Right kidney (tissue), 9 donors: Measurements from ENCODE around the gene NDUFAB1.
"Not testable (repeated sequence)": the region's sequence is repeated elsewhere in the genome, so short reads cannot be mapped to it uniquely, and the experiment has no call there.

Source experiments
- DNase-seq: peaks from one replicate; pipeline ENCODE4 v3.0.0-alpha.2; 2016
- long read RNA-seq, 8 donors: transcript quantifications; one replicate each; lab custom pipeline, GENCODE V29; 2026

Gene NDUFAB1
- long read RNA-seq, donor 1, transcript NDUFAB1-201 (5 exons, 717 nt), result major isoform, 130 of 169 reads
- long read RNA-seq, donor 1, partial matches to known transcripts, result 31 of 169 reads
- long read RNA-seq, donor 1, other reads (novel, unspliced or antisense), result 7 of 169 reads
- long read RNA-seq, donor 2, transcript NDUFAB1-201 (5 exons, 717 nt), result major isoform, 70 of 78 reads
- long read RNA-seq, donor 2, partial matches to known transcripts, result 8 of 78 reads
- long read RNA-seq, donor 2, other reads (novel, unspliced or antisense), result 0 of 78 reads
- long read RNA-seq, donor 3, transcript NDUFAB1-201 (5 exons, 717 nt), result major isoform, 35 of 42 reads
- long read RNA-seq, donor 3, partial matches to known transcripts, result 7 of 42 reads
- long read RNA-seq, donor 3, other reads (novel, unspliced or antisense), result 0 of 42 reads
- long read RNA-seq, donor 4, transcript NDUFAB1-201 (5 exons, 717 nt), result major isoform, 68 of 81 reads
- long read RNA-seq, donor 4, partial matches to known transcripts, result 12 of 81 reads
- long read RNA-seq, donor 4, other reads (novel, unspliced or antisense), result 0 of 81 reads
- long read RNA-seq, donor 5, transcript NDUFAB1-201 (5 exons, 717 nt), result major isoform, 89 of 94 reads
- long read RNA-seq, donor 5, partial matches to known transcripts, result 5 of 94 reads
- long read RNA-seq, donor 5, other reads (novel, unspliced or antisense), result 0 of 94 reads
- long read RNA-seq, donor 6, transcript NDUFAB1-201 (5 exons, 717 nt), result major isoform, 94 of 129 reads
- long read RNA-seq, donor 6, partial matches to known transcripts, result 32 of 129 reads
- long read RNA-seq, donor 6, other reads (novel, unspliced or antisense), result 0 of 129 reads
- long read RNA-seq, donor 7, result 0 reads
- long read RNA-seq, donor 8, transcript NDUFAB1-201 (5 exons, 717 nt), result major isoform, 71 of 74 reads
- long read RNA-seq, donor 8, partial matches to known transcripts, result 0 of 74 reads
- long read RNA-seq, donor 8, other reads (novel, unspliced or antisense), result 0 of 74 reads

DNA sequence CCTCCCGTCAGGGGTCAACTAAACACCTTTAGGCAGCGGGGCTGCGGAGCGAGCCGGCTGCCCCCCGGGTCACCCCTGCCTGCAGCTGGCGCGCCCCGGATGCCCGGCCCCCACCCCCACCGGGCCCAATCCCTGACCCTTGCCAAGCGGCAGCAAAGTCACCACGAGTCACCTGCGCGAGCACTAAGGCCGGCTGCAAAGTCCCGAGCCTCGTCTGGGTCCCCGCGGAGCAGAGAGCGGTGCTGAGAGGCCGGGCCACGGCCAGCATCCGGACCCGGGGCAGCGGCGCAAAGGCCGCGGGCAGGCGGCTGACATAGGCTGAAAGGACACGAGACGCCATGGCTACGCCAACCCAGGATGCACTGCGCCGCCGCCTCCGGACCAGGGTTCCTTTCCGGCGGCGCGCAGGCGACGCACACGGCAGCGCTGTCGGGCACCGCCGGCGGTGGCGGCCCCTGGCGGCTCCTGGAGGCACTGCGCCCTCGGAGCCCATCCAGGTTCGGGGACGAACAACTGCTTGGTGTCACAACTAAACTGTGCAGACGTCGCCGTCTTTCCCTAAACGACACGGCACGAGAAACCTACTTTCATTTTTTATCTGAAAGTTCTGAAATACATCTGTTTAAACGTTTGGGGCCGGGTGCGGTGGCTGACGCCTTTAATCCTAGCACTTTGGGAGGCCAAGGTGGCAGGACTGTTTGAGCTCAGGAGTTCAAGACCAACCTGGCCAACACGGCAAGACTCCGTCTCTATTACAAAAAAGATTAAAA is at the start of gene NDUFAB1:
Gene NDUFAB1 (minus strand): TSS at position 366 of the 770 bp plus-strand sequence. CDS start 26 bp downstream, at position 340.
- DNase-seq, result peak; percentile 83

DNA sequence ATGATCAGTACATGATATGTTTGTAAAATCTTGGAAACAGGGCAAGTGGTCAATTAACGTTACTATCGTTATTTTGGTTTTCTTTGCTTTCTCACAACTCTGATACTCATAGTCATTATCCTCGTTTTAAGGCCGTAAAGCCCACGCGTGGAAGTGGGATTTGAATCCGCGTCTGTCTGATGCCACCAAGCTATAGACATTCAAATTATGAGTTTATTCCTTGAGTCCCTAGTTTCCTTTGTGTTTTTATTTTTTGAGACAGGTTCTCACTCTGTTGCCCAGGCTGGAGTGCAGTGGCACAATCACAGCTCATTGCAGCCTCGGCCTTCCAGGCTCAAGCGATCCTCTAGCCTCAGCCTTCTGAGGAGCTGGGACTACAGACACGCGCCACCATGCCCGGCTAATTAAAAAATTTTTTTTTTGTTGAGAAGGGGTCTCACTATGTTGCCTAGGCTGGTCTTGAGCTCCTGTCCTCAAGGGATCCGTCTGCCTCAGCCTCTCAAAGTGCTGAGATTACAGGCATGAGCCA is 46.2 kb upstream of the NDUFAB1 start:
- DNase-seq, result no peak

DNA sequence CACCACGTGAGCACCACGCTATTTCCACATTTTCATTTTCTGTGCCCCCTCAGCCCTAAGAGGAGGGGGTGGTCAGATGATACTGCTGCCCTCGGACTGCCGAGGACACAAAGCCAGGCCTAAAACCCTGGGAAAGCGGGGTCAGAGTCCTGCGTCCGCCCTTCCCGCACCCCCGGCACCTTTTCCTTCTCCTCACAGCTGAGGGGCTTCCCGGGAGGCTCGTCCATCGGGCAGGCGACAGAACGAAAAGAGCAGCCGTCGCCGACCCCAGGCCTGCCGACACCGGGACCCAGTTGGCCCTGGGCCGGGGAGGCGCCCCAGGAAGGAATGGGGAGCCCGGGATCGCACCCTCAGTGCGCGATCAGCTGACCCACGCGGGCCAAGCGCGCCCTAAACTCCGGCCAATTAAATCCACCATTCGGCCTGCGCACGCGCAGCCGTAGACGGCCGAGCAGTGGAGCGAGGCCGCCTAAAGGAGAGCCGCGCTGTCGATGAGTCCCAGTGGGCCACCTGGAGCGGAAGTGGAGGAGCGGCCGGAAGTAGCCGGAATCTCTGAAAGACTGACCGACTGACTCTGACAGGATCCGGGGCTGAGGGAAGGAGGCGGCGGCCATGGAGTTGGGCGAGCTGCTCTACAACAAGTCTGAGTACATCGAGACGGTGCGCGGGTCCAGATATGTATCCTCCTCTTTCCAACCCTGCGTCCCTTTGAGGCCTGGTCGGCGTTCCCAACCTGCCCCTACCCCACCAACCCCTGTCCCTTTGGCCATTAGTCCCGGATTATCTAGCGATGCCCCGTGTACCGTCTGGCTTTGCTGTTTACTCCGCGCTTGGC is 45.0 kb upstream of the NDUFAB1 start, which contains the start of the genes DCTN5 and PALB2:
Gene DCTN5 (plus strand): TSS at position 536 of the 835 bp plus-strand sequence. CDS start 77 bp downstream, at position 613.
Gene PALB2 (minus strand): TSS at position 380 of the 835 bp plus-strand sequence. CDS start 153 bp downstream, at position 227.
- DNase-seq, result peak; percentile 85

DNA sequence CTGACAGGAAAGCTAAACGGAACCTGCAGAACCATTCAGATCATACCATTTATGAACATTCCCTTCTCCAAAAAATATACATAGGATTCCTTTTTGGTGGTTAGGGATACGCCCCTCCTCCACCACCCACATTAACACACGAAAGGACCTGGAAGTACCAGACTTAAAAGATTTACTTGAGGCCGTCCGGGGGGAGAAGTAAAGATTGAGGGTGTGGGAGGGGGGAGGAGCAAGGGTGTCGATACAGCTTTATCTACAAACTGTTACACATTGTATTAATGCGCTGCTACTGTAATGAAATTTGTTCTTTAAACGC is 44.5 kb upstream of the NDUFAB1 start:
- no peak for DNase-seq

DNA sequence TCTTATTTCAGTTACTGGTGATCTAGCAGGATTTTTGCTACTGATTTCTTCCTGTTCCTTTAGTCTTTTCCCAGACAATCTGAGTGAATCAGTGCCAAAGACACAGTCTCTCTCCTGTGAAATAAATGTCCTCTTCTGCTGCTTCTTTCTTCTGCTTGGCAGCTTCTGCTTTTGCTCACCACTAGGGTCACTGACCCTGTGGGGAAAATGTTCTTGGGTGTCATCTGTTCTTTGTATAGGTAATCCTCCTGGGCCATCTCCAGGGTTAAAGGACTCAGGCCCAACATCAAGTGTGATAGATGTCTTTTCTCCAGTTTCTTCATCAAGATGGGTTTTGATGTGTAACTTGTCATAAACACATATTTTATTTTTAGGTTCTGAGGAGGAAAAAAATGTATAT is 39.8 kb upstream of the NDUFAB1 start:
- no peak for DNase-seq

DNA sequence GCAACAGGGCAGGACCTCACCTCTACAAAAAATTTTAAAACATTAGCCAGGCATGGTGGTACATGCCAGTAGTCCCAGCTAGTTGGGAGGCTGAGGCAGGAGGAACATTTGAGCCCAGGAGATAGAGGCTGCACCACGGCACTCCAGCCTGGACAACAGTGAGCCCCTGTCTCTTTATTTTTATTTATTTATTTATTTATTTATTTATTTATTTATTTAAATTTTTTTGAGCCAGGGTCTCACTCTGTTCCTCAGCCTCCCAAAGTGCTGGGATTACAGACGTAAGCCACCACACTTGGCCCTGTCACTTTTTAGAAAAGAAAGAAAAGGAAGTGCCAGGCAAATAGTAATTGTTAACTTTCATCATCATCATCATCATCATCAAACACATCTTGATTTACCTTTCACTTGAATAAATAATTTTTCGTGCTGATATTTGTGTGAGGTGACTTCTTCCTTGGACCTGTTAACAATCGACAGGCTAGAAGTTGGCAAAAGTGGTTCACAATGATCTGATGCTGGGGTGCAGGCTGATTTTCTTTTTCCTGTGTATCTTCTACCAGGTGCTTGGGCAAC is 38.4 kb upstream of the NDUFAB1 start:
- no peak for DNase-seq

DNA sequence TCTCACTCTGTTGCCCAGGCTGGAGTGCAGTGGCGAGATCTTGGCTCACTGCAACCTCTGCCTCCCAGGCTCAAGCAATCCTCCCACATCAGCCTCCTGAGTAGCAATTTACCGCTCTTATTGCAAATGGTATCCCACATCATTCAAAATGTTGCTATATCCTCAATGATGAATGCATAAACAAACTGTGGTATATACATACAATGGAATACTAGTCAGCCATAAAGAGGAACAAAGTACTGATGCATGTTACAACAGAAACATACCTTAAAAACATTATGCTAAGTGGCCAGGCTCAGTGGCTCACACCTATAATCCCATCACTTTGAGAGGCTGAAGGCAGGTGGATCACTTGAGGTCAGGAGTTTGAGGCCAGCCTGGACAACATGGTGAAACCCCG is 35.8 kb upstream of the NDUFAB1 start:
- DNase-seq, result not testable (repeated sequence)

DNA sequence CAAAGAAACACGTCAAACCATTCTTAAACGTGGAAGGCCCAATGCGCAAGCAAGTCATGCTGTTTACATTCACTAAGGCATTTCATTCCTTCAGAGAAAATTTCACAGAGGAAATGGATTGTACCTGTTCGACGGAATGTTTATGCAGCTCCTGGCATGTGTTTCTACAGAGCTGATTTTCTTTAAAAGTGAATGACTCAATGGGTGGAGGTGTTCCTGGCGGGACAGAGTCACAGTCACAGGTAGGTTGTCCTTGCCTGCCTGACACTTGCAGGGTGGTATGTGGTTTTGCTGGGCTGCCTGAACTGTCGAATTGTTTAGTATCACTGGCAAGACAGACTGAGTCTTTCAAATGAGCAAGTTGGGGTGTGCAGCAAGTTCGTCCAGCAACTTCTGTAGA is 33.4 kb upstream of the NDUFAB1 start:
- no peak for DNase-seq

DNA sequence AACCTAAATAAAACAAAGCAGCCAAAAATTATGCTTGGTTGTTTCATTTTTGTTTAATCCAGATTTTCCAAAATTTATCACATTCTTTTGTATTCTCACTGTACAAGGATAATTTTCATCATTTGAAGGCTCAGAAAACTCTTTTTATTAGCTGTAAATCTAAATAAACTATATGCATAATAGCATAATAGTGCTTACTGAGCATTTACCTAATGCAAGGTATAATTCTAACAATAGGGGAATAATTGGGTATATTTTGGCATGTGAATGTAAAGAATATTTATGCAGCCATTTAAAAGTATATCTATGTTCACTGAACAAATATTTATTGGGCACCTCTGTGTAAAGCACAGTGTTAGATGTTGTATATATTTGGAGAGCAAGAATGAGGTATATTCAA is 28.0 kb upstream of the NDUFAB1 start:
- no peak for DNase-seq

DNA sequence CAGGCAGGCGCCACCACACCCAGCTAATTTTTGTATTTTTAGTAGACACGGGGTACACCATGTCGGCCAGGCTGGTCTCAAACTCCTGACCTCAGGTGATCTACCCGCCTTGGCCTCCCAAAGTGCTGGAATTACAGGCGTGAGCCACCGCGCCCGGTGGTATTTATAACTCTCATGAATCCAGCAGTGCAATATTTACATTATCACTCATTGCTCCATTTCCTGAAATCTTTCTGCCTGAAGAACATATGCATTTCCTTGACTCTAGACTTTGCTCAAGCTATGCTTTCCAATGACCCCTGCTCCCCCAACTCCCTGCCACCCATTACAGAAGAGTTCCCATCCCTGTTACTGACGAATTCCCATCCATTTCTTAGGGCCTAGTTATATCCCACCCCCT is 19.7 kb upstream of the NDUFAB1 start:
- no peak for DNase-seq

DNA sequence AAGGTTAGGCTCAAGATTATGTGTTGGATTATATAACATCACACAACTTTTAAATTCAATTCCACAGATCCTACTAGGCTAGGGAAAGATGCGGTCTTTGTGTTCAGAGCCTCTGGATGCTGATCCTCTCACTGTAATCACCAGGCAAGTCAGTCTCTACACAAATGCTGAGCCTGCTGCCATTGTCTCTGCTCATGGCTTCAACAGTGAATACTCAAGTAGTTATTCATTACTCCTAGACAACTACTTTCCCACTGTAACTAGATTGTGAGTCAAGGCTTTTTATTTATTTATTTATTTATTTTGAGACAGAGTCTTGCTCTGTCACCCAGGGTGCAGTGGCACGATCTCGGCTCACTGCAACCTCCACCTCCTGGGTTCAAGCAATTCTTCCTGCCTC is 15.8 kb upstream of the NDUFAB1 start:
- no peak for DNase-seq

DNA sequence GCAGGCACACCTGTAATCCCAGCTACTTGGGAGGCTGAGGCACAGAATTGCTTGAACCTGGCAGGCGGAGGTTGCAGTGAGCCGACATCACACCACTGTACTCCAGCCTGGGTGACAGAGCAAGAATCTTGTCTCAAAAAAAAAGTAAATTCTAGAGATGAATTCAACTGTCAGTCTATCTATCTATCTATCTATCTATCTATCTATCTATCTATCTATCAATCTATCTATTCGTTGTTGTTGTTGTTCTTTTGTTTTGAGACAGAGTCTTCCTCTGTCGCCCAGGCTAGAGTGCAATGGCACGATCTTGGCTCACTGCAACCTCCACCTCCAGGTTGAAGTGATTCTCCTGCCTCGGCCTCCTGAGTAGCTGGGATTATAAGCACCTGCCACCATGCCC is 14.8 kb upstream of the NDUFAB1 start:
- DNase-seq, result not testable (repeated sequence)

DNA sequence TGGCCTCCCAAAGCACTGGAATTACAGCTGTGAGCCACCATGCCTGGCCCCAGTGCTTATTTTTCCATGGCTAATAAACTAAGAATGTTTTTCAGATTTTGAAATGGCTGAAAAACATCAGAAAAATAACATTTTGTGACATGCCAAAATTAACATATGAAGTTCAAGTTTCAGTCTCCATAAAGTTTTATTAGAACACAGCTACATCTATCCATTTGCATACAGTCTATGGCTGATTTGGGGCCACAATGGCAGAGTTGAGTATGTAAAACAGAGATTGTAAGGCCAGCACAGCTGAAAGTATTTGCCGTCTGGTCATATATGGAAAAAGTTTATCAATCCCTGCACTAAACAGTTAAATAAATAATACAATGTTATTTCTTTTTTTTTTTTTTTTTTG is 13.8 kb upstream of the NDUFAB1 start:
- no peak for DNase-seq

DNA sequence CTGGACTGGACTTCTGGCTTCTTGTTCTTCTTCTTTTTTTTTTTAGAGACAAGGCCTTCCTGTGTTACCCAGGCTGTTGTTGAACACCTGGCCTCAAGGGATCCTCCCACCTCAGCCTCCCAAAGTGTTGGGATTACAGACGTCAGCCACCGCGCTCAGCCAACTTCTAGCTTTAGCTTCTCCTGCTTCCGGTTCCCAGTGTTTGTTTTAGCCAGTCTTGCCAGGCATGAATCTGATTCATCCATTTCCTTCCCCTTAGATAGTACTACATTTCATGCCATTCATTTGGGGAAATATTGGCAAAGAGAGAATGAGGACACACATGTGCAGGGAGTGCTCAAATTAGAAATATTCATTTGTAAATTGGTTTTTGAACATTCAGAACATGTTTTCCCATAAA is 12.1 kb upstream of the NDUFAB1 start:
- no peak for DNase-seq

DNA sequence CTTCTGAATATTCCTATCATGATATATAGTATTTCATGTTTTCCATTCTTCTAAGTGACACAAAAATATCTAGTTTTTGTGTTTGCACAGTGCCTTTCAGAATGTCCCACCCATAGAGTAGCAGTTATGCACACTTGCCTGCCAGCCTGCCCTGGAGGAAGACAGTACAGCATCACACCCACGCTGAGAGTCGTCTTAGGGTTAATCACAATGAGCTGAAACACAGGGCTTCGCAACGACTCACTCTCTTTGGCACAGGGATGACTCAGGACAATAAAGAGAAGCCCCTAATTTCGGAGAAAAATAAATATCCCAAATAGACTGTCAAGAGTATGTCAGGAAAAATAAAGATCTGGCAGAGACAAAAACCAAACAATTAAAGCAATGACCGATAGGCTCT is 11.6 kb upstream of the NDUFAB1 start:
- DNase-seq, result no peak

DNA sequence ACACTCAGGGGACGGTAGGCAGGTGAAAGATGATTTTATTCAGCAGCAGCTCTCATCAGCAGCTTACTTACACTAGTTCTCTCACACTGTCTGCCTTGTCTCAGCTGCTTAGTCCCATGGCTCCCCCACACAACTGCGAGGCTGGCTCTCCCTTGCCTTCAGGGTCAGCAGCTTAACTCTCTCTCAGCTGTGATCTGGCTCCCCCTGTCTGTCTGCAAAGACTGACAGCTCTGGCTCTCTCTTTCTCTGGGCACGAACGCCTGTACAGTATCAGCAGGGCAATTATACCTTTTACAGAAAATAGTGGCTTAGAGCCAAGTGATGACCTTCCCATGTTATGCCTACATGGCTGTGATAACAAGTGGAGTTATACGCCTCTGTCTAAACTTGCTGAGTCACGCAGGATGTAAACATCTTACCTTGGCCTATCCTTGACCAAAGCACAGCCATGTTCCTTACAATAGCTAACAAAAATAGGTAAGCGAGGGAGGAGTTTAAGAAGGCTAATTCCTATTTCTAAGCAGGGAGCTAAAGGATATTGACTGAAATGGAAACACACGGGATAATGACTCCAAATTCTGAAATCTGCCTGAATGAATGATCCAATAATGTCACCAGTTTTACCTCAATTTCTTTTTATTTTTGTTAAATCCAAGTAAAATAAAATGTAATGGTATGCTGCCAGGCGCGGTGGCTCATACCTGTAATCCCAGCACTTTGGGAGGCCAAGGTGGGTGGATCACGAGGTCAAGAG is 1.1 kb upstream of the NDUFAB1 start:
- DNase-seq, result no peak

DNA sequence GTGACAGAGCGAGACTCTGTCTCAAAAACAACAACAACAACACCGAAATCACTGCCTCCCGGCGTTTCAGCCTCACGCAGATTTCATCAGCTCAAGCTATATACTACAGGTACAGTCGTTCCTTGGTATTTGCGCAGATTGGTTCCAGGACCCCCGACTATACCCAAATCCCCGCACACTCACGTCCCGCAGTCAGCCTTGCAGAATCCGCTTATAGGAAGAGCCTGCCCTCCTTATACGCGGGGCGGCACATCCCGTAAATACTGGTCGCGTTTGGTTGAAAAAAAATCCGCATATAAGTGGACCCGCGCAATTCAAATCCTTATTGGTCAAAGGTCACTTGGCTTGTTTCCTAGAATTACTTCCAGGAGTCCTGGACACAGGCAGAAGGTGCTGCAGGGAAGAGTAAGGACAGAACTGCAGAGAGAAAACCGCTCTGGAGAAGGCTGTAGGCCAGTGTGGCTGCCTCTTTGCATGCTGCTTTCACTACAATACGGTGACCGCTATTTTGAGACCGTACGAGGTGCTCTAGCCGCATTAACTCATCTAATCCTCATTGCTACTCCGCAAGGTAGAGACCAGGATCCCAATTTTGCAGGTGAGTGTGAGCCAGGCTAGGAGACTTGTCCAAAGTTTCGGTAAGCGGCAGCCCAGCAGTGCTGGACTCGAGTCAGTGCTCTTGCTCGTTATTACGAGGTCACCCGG is 718 bp downstream of the NDUFAB1 start:
- DNase-seq, result peak; percentile 8

DNA sequence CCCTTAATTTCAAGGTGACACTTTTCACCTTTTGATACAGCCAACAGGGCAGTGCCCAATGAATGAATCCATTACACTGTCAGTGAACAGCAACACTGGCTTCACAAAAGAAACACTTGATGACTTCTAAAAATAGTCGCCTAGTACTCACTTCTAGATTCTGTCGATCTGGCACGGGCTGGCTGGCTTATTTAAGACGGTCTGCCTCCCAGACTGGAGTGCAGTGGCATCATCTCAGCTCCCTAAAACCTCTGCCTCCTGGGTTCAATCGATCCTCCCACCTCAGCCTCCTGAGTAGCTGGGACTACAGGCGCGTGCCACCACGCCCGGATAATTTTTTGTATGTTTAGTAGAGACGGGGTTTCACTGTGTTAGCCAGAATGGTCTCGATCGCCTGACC is 1.9 kb downstream of the NDUFAB1 start:
- no peak for DNase-seq

DNA sequence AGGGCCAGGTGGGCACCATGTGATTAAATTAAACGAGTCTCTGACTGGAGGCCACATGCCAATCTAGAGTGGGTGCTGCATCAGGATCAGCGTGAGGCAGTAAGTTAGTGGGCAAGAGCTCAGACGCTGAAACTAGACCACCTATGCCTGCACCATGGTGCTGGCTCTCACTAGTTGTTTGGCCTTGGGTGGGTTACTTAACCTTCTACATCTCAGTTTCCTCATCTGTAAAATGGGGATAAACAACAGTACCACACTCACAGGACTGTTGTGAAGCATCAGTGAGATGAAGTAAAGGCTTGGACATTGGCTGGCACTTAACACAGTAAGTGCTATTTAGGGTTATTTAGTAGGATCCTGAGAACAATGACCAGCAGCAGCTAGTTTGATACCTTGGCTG is 5.9 kb downstream of the NDUFAB1 start:
- DNase-seq, result no peak
